Measurements from ENCODE around the gene IQSEC1. TPM values are rescaled to one million over a fixed set of nuclear protein-coding genes. Genes with fewer than 3 reads are reported as not detected.

IQSEC1 gene
- total and polyA plus RNA-seq, 7 experiments from 2014 or later = 21.1 to 163 (median 70.2) TPM

DNA sequence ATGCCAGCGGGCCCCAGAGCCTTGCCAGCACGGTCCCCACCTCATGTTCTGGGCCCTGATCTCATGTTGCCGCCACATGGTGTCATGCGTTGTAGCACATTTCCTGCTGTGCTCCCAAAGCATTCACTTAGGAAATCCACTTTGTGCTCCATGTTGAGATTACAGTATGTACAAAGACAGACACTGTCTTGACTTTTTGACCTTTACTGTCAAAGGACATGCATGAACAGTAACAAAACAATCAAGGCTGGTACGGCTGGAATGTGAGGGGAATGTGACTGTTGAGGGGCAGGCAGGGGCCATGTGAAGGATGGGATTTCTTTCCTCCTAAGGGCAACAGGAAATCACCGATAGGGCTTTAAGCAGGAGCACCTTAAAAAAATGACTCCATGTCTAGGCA is 178.6 kb downstream of the IQSEC1 start:
- ATAC-seq (no peak), DNase-seq (no peak)
- POLR2A ChIA-PET = interaction anchor here (0.6 kb wide), 2 partner anchors 64 to 523 kb away, joined by 3 read pairs; no protein-coding TSS in a partner anchor
- Mint-ChIP-seq H3K9me3 (peaks cover 0 to 5% (median 0%) of the 10 kb centered on the region in 11 donors), H3K27me3 (peaks cover 0 to 17% (median 7%) of the 10 kb centered on the region in 5 donors), H3K27ac (peak overlapping the region in 8 of 9 donors; percentile 52 to 90 (median 71)), H3K4me3 (peak overlapping the region in 1 of 10 donors; percentile 25), H3K36me3 (peaks cover 0 to 4% (median 0%) of the 10 kb centered on the region in 5 donors), H3K4me1 (peaks cover 6 to 12% (median 12%) of the 10 kb centered on the region in 7 donors)
- H3K36me3 ChIP-seq (ENCODE audit: control insufficient read depth in 2 of 3, insufficient read depth in 3 of 3, low read length in 3 of 3) = peaks cover 0 to 8% (median 0%) of the 10 kb centered on the region in 3 experiments
- no peak overlapping the region for H3K4me3 ChIP-seq (ENCODE audit: low read length)
- H3K4me1 ChIP-seq (ENCODE audit: control insufficient read depth in 2 of 2, insufficient read depth in 2 of 2, low read length in 2 of 2) = peaks cover 0 to 7% of the 10 kb centered on the region in 2 donors
- CTCF ChIA-PET = no interaction called here
- intact Hi-C loops (cut with micrococcal nuclease) = loop anchor here in 1 of 2 donors (5.0 kb wide), 1 partner anchor 172 kb away; no protein-coding TSS in a partner anchor
- H3K27ac ChIP-seq (ENCODE audit: low read depth, low read length) = no peak overlapping the region
- no peaks in the 10 kb centered on the region for H3K27me3 ChIP-seq (ENCODE audit: control insufficient read depth in 2 of 2, insufficient read depth in 2 of 2, low read length in 2 of 2)
- no peaks in the 10 kb centered on the region for H3K9me3 ChIP-seq (ENCODE audit: control insufficient read depth in 2 of 3, low read length in 3 of 3)

DNA sequence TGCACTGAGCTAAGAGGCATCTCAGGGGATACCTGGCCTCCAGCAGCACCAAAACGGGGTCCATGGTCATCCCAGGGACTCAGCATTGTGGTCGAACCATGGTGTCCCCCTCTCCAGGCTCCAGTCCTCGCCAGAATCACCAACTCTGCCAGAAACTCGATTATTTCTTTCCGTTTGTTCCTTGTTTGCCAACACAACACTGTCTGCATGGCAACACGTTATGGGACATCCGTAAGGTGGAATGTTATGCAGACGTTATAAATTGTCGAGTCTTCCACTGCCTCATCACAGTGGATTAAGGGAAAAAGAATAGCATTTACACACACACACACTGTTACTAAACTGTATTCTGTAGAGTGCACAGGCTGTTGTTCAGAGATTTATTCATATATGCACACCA is 179.4 kb downstream of the IQSEC1 start:
- DNase-seq = no peak
- no peak overlapping the region for H3K4me3 ChIP-seq (ENCODE audit: low read length)
- no peak for ATAC-seq
- peaks cover 0 to 5% (median 0%) of the 10 kb centered on the region in 11 donors for H3K9me3 Mint-ChIP-seq
- H3K27ac Mint-ChIP-seq = peak overlapping the region in 3 of 9 donors; percentile 14 to 75 (median 26)
- H3K27me3 ChIP-seq (ENCODE audit: control insufficient read depth in 2 of 2, insufficient read depth in 2 of 2, low read length in 2 of 2) = no peaks in the 10 kb centered on the region
- CTCF ChIA-PET = no interaction called here
- no peak overlapping the region for H3K27ac ChIP-seq (ENCODE audit: low read depth, low read length)
- H3K4me1 Mint-ChIP-seq = peaks cover 6 to 12% (median 12%) of the 10 kb centered on the region in 7 donors
- no peaks in the 10 kb centered on the region for H3K36me3 Mint-ChIP-seq
- H3K9me3 ChIP-seq (ENCODE audit: control insufficient read depth in 2 of 3, low read length in 3 of 3) = no peaks in the 10 kb centered on the region
- H3K36me3 ChIP-seq (ENCODE audit: control insufficient read depth in 2 of 3, insufficient read depth in 3 of 3, low read length in 3 of 3) = no peaks in the 10 kb centered on the region
- POLR2A ChIA-PET = no interaction called here
- H3K4me3 Mint-ChIP-seq = no peak overlapping the region
- peaks cover 0 to 7% of the 10 kb centered on the region in 2 donors for H3K4me1 ChIP-seq (ENCODE audit: control insufficient read depth in 2 of 2, insufficient read depth in 2 of 2, low read length in 2 of 2)
- peaks cover 0 to 23% (median 7%) of the 10 kb centered on the region in 5 donors for H3K27me3 Mint-ChIP-seq
- intact Hi-C loops (cut with micrococcal nuclease) = loop anchor here in 1 of 2 donors (5.0 kb wide), 1 partner anchor 172 kb away; no protein-coding TSS in a partner anchor

GRCh38 chr3:12893247-12893646 is 180.0 kb downstream of the IQSEC1 start:
- ChIA-PET CTCF (interaction anchor here (0.6 kb wide), 1 partner anchor 112 kb away, joined by 3 read pairs; no protein-coding TSS in a partner anchor), POLR2A (no interaction called here)
- no peak for ATAC-seq
- Histone ChIP-seq H3K4me3 (ENCODE audit: low read length) (no peak overlapping the region), H3K36me3 (ENCODE audit: control insufficient read depth in 2 of 3, insufficient read depth in 3 of 3, low read length in 3 of 3) (no peaks in the 10 kb centered on the region), H3K27ac (ENCODE audit: low read depth, low read length) (no peak overlapping the region), H3K9me3 (ENCODE audit: control insufficient read depth in 2 of 3, low read length in 3 of 3) (no peaks in the 10 kb centered on the region), H3K27me3 (ENCODE audit: control insufficient read depth in 2 of 2, insufficient read depth in 2 of 2, low read length in 2 of 2) (no peaks in the 10 kb centered on the region), H3K4me1 (ENCODE audit: control insufficient read depth in 2 of 2, insufficient read depth in 2 of 2, low read length in 2 of 2) (peaks cover 0 to 7% of the 10 kb centered on the region in 2 donors)
- Mint-ChIP-seq H3K4me3 (no peak overlapping the region), H3K27ac (peak overlapping the region in 4 of 9 donors; percentile 21 to 85 (median 72)), H3K4me1 (peaks cover 6 to 12% (median 12%) of the 10 kb centered on the region in 7 donors), H3K27me3 (peaks cover 0 to 29% (median 7%) of the 10 kb centered on the region in 5 donors), H3K36me3 (no peaks in the 10 kb centered on the region), H3K9me3 (peaks cover 0 to 5% (median 0%) of the 10 kb centered on the region in 11 donors)
- intact Hi-C loops (cut with micrococcal nuclease) = loop anchor here in 1 of 2 donors (5.0 kb wide), 1 partner anchor 171 kb away; no protein-coding TSS in a partner anchor
- DNase-seq = no peak

- H3K36me3 Mint-ChIP-seq = no peaks in the 10 kb centered on the region
- intact Hi-C loops (cut with micrococcal nuclease) = loop anchor here (1.0 to 5.0 kb wide), 5 partner anchors 25 to 409 kb away; partner anchors contain the start of gene TSEN2 (in 1 of the 2)
- Histone ChIP-seq H3K4me1 (ENCODE audit: control insufficient read depth in 2 of 2, insufficient read depth in 2 of 2, low read length in 2 of 2) (peaks cover 0 to 7% of the 10 kb centered on the region in 2 donors), H3K9me3 (ENCODE audit: control insufficient read depth in 2 of 3, low read length in 3 of 3) (no peaks in the 10 kb centered on the region), H3K27ac (ENCODE audit: low read depth, low read length) (no peak overlapping the region), H3K36me3 (ENCODE audit: control insufficient read depth in 2 of 3, insufficient read depth in 3 of 3, low read length in 3 of 3) (no peaks in the 10 kb centered on the region), H3K27me3 (ENCODE audit: control insufficient read depth in 2 of 2, insufficient read depth in 2 of 2, low read length in 2 of 2) (no peaks in the 10 kb centered on the region), H3K4me3 (ENCODE audit: low read length) (no peak overlapping the region)
- H3K4me1 Mint-ChIP-seq = peaks cover 6 to 12% (median 12%) of the 10 kb centered on the region in 7 donors
- peaks cover 0 to 5% (median 0%) of the 10 kb centered on the region in 11 donors for H3K9me3 Mint-ChIP-seq
- ATAC-seq (no peak), DNase-seq (no peak)
- peaks cover 0 to 33% (median 9%) of the 10 kb centered on the region in 5 donors for H3K27me3 Mint-ChIP-seq
- ChIA-PET POLR2A (no interaction called here), CTCF (no interaction called here)
- H3K4me3 Mint-ChIP-seq = no peak overlapping the region
- peak overlapping the region in 2 of 9 donors; percentile 67 to 76 for H3K27ac Mint-ChIP-seq
These were observed 180.4 kb downstream of the IQSEC1 start for GRCh38 chr3:12892840-12893189.

DNA sequence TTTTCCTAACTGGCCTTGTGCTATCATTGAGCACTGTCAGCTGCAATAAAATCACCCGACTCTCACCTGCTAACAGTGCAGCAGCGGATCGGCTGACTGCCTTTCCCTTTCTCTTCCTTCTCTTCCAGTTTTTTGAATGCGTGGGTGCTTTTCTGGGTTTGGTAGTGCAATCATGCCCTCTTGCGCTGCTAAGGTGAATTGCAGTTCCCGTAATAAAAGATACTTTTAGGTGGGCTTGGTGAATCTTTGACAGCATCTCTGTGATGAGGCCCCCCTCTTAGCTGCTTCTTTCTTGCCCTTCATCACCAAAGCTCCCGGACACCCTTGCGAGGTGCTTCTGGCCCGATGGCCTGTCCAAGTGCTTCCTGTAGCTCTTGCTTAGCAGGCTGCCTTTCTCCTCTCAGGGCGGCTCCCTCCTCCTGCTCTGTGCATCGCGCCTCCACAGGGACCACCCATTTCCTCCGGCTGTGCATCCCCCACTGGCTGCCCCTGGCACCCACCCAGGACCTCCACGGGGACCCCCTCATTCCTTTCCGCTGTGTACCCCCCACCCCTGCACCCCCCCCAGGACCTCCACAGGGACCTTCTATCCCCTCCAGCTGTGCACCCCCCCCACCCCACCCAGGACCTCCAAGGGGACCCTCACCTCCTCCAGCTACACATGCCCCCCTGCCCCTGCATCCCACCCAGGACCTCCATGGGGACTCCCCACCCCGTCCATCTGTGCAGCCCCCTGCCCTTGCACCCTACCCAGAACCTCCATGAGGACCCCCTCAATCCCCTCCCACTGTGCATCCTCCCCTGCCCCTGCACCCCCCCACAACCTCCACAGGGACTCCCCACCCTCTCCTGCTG is 181.0 kb downstream of the IQSEC1 start:
- Histone ChIP-seq H3K9me3 (ENCODE audit: control insufficient read depth in 2 of 3, low read length in 3 of 3) (no peaks in the 10 kb centered on the region), H3K27ac (ENCODE audit: low read depth, low read length) (no peak overlapping the region), H3K27me3 (ENCODE audit: control insufficient read depth in 2 of 2, insufficient read depth in 2 of 2, low read length in 2 of 2) (no peaks in the 10 kb centered on the region), H3K36me3 (ENCODE audit: control insufficient read depth in 2 of 3, insufficient read depth in 3 of 3, low read length in 3 of 3) (no peaks in the 10 kb centered on the region), H3K4me3 (ENCODE audit: low read length) (peak overlapping the region; percentile 19), H3K4me1 (ENCODE audit: control insufficient read depth in 2 of 2, insufficient read depth in 2 of 2, low read length in 2 of 2) (peaks cover 0 to 7% of the 10 kb centered on the region in 2 donors)
- Mint-ChIP-seq H3K9me3 (peaks cover 0 to 5% (median 0%) of the 10 kb centered on the region in 11 donors), H3K27ac (peak overlapping the region in 3 of 9 donors; percentile 9 to 47 (median 12)), H3K4me3 (peak overlapping the region in 9 of 10 donors; percentile 12 to 75 (median 58)), H3K27me3 (peaks cover 0 to 38% (median 14%) of the 10 kb centered on the region in 5 donors), H3K4me1 (peaks cover 6 to 14% (median 12%) of the 10 kb centered on the region in 7 donors), H3K36me3 (no peaks in the 10 kb centered on the region)
- peak; percentile 65 for ATAC-seq
- intact Hi-C loops (cut with micrococcal nuclease) = loop anchor here (1.0 to 5.0 kb wide), 5 partner anchors 24 to 408 kb away; partner anchors contain the start of gene TSEN2 (in 1 of the 2)
- ChIA-PET CTCF (interaction anchor here (0.5 to 2.8 kb wide), 8 partner anchors 11 to 109 kb away, joined by 3 to 17 read pairs (median 3); no protein-coding TSS in a partner anchor), POLR2A (interaction anchor here (0.7 to 1.5 kb wide), 3 partner anchors 10 to 105 kb away, joined by 3 to 5 read pairs (median 5); partner anchors contain the start of gene RPL32)
- DNase-seq = peak in 8 of 9 donors; percentile 29 to 57 (median 50)

DNA sequence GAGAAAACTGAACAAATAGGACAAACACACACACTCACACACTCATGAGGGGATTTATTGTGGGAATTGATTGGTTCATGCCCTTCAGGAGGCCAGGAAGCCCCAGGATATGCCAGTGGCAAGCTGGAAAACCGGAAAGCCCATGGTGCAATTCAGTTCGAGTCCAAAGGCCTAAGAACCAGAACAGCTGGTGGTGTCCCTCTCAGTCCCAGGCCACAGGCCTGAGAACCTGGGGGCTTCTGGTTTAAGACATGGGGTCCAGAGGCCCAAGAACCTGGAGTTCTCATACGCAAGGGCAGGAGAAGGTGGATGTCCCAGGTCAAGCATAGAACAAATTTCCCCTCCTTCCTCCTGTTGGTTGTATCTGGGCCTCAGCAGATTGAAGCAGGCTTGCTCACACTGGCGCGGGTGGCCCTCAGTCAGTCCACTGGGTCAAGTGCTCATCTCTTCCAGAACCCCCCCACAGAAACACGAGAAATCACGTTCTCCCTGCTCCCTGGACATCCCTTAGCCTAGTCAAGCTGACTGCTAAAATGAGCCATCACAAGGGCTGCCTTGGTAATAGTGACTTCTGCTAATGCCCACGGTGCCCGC is 181.7 kb downstream of the IQSEC1 start:
- no peak overlapping the region for H3K27ac ChIP-seq (ENCODE audit: low read depth, low read length)
- intact Hi-C loops (cut with micrococcal nuclease) = loop anchor here in 1 of 2 donors (5.0 kb wide), 1 partner anchor 169 kb away; no protein-coding TSS in a partner anchor
- H3K4me1 ChIP-seq (ENCODE audit: control insufficient read depth in 2 of 2, insufficient read depth in 2 of 2, low read length in 2 of 2) = peaks cover 0 to 9% of the 10 kb centered on the region in 2 donors
- Mint-ChIP-seq H3K4me3 (peak overlapping the region in 9 of 10 donors; percentile 12 to 75 (median 58)), H3K27me3 (peaks cover 0 to 41% (median 17%) of the 10 kb centered on the region in 5 donors), H3K36me3 (no peaks in the 10 kb centered on the region), H3K27ac (peak overlapping the region in 3 of 9 donors; percentile 9 to 47 (median 12)), H3K4me1 (peaks cover 8 to 22% (median 14%) of the 10 kb centered on the region in 7 donors), H3K9me3 (peaks cover 0 to 5% (median 0%) of the 10 kb centered on the region in 11 donors)
- H3K4me3 ChIP-seq (ENCODE audit: low read length) = peak overlapping the region; percentile 19
- H3K9me3 ChIP-seq (ENCODE audit: control insufficient read depth in 2 of 3, low read length in 3 of 3) = no peaks in the 10 kb centered on the region
- ChIA-PET POLR2A (interaction anchor here (0.7 to 1.5 kb wide), 3 partner anchors 10 to 104 kb away, joined by 3 to 5 read pairs (median 5); partner anchors contain the start of gene RPL32), CTCF (interaction anchor here (0.8 to 2.8 kb wide), 8 partner anchors 11 to 108 kb away, joined by 3 to 17 read pairs (median 4); no protein-coding TSS in a partner anchor)
- no peak for ATAC-seq
- no peak for DNase-seq
- no peaks in the 10 kb centered on the region for H3K27me3 ChIP-seq (ENCODE audit: control insufficient read depth in 2 of 2, insufficient read depth in 2 of 2, low read length in 2 of 2)
- no peaks in the 10 kb centered on the region for H3K36me3 ChIP-seq (ENCODE audit: control insufficient read depth in 2 of 3, insufficient read depth in 3 of 3, low read length in 3 of 3)

All from naive thymus-derived CD4-positive, alpha-beta T cell (primary cell).